Measurements from ENCODE around the gene DPP10. TPM values are rescaled to one million over a fixed set of nuclear protein-coding genes. Genes with fewer than 3 reads are reported as not detected.
"Not testable (repeated sequence)": the region's sequence is repeated elsewhere in the genome, so short reads cannot be mapped to it uniquely, and the experiment has no call there.

Gene DPP10
- total RNA-seq: not detected in 2 replicates

DNA sequence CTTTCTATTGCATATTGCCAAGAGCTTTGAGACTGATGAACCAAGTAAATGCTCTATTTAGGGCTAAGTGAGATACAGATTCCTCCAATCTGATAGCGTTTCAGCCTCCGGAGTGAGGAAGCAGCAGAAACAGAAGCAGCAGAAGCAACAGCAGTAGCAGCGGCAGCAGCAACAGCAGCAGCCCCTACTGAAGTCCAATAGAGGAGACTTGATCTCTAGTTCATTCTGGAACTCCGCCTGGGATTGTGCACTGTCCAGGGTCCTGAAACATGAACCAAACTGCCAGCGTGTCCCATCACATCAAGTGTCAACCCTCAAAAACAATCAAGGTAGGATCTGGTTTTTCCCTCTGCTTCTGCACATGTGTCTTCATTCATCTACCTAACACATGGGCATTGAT lies at the start of gene DPP10:
Gene DPP10, plus strand, starts transcription at position 132 of the 400 bp plus-strand sequence.
- Mint-ChIP-seq H3K4me3 (ENCODE audit: low read depth) (no peak within 1 kb of the TSS), H3K4me1 (ENCODE audit: low read depth) (no peaks in the 10 kb centered on the region), H3K9me3 (no peaks in the 10 kb centered on the region), H3K27ac (no peak within 1 kb of the TSS), H3K27me3 (ENCODE audit: low read depth) (no peaks in the 10 kb centered on the region), H3K36me3 (ENCODE audit: low read depth) (no peaks in the 10 kb centered on the region)
- intact Hi-C loops (cut with micrococcal nuclease): no loop called here
- no peak for DNase-seq (ENCODE audit: low spot score)

DNA sequence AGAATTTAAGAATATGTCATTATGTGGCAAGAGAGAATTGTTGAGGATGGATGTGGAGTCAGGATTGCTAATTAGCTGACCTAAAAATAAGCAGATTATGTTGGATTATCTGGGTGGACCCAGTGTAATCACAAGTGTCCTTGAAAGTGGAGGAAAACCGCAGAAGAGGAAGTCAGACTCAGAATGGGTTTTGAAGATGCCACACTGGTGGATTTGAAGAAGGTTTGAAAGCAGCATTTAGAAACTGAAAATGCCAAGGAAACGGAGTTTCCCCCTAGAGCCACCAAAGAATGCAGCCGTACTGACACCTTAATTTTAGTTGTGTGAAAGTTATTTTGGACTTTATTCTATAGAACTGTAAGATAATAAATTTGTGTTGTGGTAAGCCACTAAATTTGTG lies 41.6 kb upstream of the DPP10 start:
- Mint-ChIP-seq H3K36me3 (ENCODE audit: low read depth) (no peaks in the 10 kb centered on the region), H3K27me3 (ENCODE audit: low read depth) (no peaks in the 10 kb centered on the region), H3K4me3 (ENCODE audit: low read depth) (no peak overlapping the region), H3K27ac (no peak overlapping the region), H3K4me1 (ENCODE audit: low read depth) (no peaks in the 10 kb centered on the region), H3K9me3 (no peaks in the 10 kb centered on the region)
- intact Hi-C loops (cut with micrococcal nuclease): no loop called here
- no peak for DNase-seq (ENCODE audit: low spot score)

DNA sequence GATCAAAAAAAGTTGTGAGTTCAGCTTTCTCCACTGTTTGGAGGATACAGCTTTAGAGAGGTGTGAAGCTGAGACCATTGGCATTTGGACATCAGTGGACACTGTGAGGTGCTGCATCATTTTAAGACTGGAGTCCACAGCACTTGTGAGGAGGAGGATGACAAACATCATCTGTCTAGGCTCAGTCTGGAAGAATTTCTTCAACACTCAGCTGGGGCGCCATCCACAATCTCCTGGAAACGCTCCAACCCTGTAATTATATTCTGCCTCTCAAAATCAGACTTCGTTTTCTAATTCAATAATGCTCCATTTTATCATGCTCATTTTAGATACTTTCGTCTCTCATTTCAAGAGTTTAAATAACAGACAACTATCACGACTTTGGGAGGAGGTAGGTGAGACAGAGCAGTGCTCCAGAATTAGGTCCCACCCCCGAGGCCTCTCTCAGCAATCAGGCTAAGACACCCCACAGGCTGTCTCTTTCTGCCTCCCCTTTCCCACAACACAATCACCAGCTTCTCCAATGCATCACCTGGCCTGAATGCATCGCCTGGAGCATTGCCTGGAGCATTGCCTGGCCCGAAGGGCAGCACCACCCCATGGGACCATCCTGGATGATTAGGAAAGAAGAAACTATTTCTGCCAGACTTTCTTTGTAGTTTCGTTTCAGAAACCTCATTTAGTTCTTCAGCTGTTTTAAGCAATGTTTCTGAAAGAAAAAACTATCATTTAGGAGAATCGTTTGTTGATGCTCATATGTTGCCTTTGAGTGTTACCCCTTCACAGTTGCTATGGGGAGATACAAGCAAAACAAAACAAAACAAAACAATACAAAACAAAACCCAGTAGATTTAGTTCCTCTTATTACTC lies 37.0 kb upstream of the DPP10 start:
- Mint-ChIP-seq H3K27ac (no peak overlapping the region), H3K4me3 (ENCODE audit: low read depth) (no peak overlapping the region), H3K27me3 (ENCODE audit: low read depth) (no peaks in the 10 kb centered on the region), H3K36me3 (ENCODE audit: low read depth) (no peaks in the 10 kb centered on the region), H3K4me1 (ENCODE audit: low read depth) (no peaks in the 10 kb centered on the region), H3K9me3 (peaks cover 5% of the 10 kb centered on the region)
- intact Hi-C loops (cut with micrococcal nuclease): no loop called here
- DNase-seq (ENCODE audit: low spot score): no peak

DNA sequence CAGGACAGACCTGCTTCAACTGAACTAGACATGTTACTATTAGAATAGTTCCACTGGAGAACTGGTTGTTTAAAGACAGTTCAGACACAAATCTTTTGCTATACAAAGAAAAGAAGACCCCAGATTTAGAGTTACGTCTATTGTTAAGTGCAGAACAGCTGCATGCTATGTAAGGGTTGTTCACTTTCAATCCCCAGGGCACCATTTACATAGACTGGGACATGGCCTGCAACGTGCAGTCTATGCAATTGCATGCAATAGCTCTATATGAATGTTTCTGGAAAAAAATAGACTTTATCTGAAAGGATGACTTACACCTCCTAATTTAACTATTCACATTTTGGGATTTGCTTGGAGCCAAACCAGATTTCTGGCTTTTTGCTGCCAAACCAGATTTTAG lies 36.1 kb upstream of the DPP10 start:
- H3K4me1 Mint-ChIP-seq (ENCODE audit: low read depth): no peaks in the 10 kb centered on the region
- H3K27ac Mint-ChIP-seq: no peak overlapping the region
- intact Hi-C loops (cut with micrococcal nuclease): no loop called here
- H3K36me3 Mint-ChIP-seq (ENCODE audit: low read depth): no peaks in the 10 kb centered on the region
- no peak overlapping the region for H3K4me3 Mint-ChIP-seq (ENCODE audit: low read depth)
- no peaks in the 10 kb centered on the region for H3K27me3 Mint-ChIP-seq (ENCODE audit: low read depth)
- DNase-seq (ENCODE audit: low spot score): no peak
- peaks cover 5% of the 10 kb centered on the region for H3K9me3 Mint-ChIP-seq

DNA sequence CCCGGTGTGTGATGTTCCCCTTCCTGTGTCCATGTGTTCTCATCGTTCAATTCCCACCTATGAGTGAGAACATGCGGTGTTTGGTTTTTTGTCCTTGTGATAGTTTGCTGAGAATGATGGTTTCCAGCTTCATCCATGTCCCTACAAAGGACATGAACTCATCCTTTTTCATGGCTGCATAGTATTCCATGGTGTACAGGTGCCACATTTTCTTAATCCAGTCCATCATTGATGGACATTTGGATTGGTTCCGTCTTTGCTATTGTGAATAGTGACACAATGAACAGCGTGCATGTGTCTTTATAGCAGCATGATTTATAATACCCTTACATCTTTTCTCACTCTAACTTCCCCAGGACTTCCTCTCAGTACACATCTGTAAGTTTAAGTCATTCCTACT lies 35.1 kb upstream of the DPP10 start:
- H3K27me3 Mint-ChIP-seq (ENCODE audit: low read depth); H3K9me3 Mint-ChIP-seq; H3K36me3 Mint-ChIP-seq (ENCODE audit: low read depth); H3K4me3 Mint-ChIP-seq (ENCODE audit: low read depth); H3K27ac Mint-ChIP-seq; intact Hi-C loops (cut with micrococcal nuclease); DNase-seq (ENCODE audit: low spot score); H3K4me1 Mint-ChIP-seq (ENCODE audit: low read depth): not testable (repeated sequence)

DNA sequence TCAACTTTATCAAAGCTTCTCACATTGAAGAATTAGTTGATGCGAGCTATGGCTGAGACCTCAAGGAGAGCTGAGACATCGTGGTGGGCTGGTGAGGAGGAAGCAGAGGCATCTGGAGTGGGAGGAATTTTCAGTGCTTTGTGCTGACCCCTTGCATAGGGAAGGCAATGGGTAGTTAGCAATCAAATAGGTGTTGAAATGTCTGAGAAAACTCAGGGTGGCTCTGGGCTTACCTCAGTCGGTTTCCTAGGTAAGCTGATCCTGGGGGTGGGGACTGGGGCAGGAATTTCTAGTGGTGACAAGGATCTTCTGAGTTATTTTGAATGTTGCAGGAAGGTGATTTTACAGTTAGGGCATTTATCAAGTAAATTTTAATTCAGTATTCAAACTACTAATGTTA lies 20.7 kb upstream of the DPP10 start:
- H3K27ac Mint-ChIP-seq: no peak overlapping the region
- no peak for DNase-seq (ENCODE audit: low spot score)
- H3K27me3 Mint-ChIP-seq (ENCODE audit: low read depth): no peaks in the 10 kb centered on the region
- no peaks in the 10 kb centered on the region for H3K4me1 Mint-ChIP-seq (ENCODE audit: low read depth)
- intact Hi-C loops (cut with micrococcal nuclease): no loop called here
- no peaks in the 10 kb centered on the region for H3K36me3 Mint-ChIP-seq (ENCODE audit: low read depth)
- no peaks in the 10 kb centered on the region for H3K9me3 Mint-ChIP-seq
- H3K4me3 Mint-ChIP-seq (ENCODE audit: low read depth): no peak overlapping the region

DNA sequence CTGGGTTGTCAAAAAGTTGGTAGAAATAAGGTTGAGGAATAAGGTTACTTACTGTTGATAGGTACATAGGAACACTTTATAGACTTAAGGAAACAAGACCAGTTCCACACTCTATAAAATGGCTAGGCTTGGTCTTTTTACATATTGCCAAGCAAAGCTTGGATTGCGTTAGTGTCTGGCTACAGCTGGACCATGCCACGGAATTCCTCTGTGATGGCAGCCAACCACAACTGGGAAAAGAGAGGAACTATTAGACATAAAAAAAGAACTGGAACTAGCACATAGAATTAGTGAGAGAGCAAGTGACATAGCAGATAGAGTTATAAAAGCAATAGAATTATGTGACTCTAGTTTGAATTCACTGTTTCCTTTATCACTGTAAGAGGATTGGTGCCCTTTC lies 17.7 kb upstream of the DPP10 start:
- intact Hi-C loops (cut with micrococcal nuclease): no loop called here
- Mint-ChIP-seq H3K4me1 (ENCODE audit: low read depth) (no peaks in the 10 kb centered on the region), H3K9me3 (no peaks in the 10 kb centered on the region), H3K27ac (no peak overlapping the region), H3K27me3 (ENCODE audit: low read depth) (no peaks in the 10 kb centered on the region), H3K4me3 (ENCODE audit: low read depth) (no peak overlapping the region), H3K36me3 (ENCODE audit: low read depth) (no peaks in the 10 kb centered on the region)
- no peak for DNase-seq (ENCODE audit: low spot score)

DNA sequence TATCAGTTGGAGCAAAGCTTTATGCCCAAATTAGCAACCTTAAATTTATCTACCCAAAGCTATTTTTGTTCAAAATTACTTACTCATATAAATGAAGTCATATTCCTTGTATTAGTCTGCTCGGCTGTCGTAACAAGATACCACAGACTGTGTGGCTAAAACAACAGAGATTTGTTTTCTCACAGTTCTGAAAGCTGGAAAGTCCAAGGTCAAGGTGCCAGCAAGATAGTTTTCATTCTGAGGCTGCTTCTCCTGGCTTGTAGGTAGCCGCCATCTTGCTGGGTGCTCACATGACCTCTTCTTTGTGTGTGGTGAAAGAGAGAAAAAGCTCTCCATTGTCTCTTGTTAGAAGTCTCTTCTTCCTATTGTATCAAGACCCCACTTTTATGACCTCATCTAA lies 15.7 kb upstream of the DPP10 start:
- H3K27me3 Mint-ChIP-seq (ENCODE audit: low read depth): no peaks in the 10 kb centered on the region
- intact Hi-C loops (cut with micrococcal nuclease): no loop called here
- no peaks in the 10 kb centered on the region for H3K4me1 Mint-ChIP-seq (ENCODE audit: low read depth)
- H3K9me3 Mint-ChIP-seq: no peaks in the 10 kb centered on the region
- DNase-seq (ENCODE audit: low spot score): no peak
- H3K4me3 Mint-ChIP-seq (ENCODE audit: low read depth): no peak overlapping the region
- no peak overlapping the region for H3K27ac Mint-ChIP-seq
- H3K36me3 Mint-ChIP-seq (ENCODE audit: low read depth): no peaks in the 10 kb centered on the region

DNA sequence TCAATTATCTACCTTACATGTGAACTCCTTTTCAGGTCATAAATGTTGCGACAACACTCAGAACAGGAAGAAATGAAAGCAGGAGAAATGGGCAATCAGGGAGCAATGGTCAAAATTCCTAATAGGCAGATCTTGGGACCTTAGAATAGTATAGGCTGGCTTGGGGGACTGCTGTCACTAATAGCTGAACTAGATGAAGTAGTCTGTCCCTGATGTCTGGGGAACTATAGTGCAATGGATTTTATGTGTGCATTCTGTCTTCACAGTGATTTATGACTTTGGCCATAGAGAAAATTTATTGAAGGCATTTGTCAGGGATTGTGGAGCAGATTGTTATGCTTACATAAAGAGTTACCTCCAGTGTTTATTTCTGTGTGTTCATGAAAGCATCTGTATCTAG lies 6.1 kb upstream of the DPP10 start:
- no peaks in the 10 kb centered on the region for H3K27me3 Mint-ChIP-seq (ENCODE audit: low read depth)
- H3K4me1 Mint-ChIP-seq (ENCODE audit: low read depth): no peaks in the 10 kb centered on the region
- intact Hi-C loops (cut with micrococcal nuclease): no loop called here
- no peaks in the 10 kb centered on the region for H3K9me3 Mint-ChIP-seq
- H3K27ac Mint-ChIP-seq: no peak overlapping the region
- H3K4me3 Mint-ChIP-seq (ENCODE audit: low read depth): no peak overlapping the region
- DNase-seq (ENCODE audit: low spot score): no peak
- H3K36me3 Mint-ChIP-seq (ENCODE audit: low read depth): no peaks in the 10 kb centered on the region

DNA sequence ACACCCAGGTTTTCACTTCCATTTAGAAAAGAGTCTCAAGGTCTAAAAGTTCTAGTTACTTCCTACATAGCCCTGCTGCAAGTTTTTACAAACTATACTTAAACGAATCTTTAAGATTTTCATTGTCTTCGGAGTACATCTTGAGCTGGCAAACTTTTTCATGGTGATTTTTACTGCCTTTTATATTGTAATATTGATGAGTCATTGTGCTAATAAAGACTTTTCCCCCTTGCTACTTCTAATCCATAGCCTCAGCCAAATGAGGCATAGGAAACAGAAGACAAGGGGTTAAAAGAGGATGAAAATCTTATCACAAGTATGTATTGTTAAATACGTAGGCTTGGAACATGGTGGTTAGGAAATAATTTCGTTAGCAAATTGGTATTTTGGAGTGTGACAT lies 4.1 kb downstream of the DPP10 start:
- intact Hi-C loops (cut with micrococcal nuclease): no loop called here
- H3K36me3 Mint-ChIP-seq (ENCODE audit: low read depth): no peaks in the 10 kb centered on the region
- H3K4me3 Mint-ChIP-seq (ENCODE audit: low read depth): no peak overlapping the region
- H3K9me3 Mint-ChIP-seq: no peaks in the 10 kb centered on the region
- no peak for DNase-seq (ENCODE audit: low spot score)
- H3K27ac Mint-ChIP-seq: no peak overlapping the region
- H3K27me3 Mint-ChIP-seq (ENCODE audit: low read depth): no peaks in the 10 kb centered on the region
- H3K4me1 Mint-ChIP-seq (ENCODE audit: low read depth): no peaks in the 10 kb centered on the region

DNA sequence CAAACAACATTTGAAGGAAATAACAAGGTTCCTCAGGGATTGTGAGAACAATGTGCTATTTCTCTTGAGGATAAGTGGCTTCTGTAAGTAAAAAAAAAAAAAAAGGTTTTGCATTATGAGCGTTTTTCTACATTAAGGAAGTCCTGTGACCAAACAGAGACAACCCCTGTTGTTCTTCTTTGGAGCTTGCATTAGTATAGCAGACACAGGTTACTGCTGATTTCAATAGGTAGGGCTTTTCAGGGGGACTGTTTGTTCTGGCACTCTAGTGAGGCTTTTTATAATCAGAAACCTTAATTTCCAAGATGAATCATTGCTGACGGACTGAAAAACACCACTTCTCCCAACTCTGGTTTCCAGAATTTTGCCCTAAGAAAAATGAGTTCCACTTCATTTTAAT lies 8.2 kb downstream of the DPP10 start:
- Mint-ChIP-seq H3K4me3 (ENCODE audit: low read depth) (no peak overlapping the region), H3K4me1 (ENCODE audit: low read depth) (no peaks in the 10 kb centered on the region), H3K36me3 (ENCODE audit: low read depth) (no peaks in the 10 kb centered on the region), H3K9me3 (no peaks in the 10 kb centered on the region), H3K27ac (no peak overlapping the region), H3K27me3 (ENCODE audit: low read depth) (no peaks in the 10 kb centered on the region)
- no peak for DNase-seq (ENCODE audit: low spot score)
- intact Hi-C loops (cut with micrococcal nuclease): no loop called here

DNA sequence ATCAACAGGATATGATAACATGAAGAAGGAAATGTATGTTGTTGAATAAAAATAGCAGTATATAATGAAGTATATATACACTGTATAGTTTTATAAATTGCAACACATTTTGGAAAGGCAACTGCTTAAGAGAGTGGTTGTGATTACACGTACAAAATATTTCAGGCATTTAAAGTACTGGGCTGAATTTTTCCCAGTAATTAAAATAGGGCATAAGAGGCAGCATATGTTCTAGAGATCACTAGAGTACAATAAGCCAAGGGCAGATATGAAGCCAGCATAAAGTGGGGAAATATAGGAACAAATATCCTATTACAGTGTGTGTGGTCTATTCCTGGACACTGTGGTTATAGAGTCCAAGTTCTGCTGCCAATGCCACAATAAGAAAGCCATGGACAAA lies 14.1 kb downstream of the DPP10 start:
- Mint-ChIP-seq H3K27me3 (ENCODE audit: low read depth) (no peaks in the 10 kb centered on the region), H3K36me3 (ENCODE audit: low read depth) (no peaks in the 10 kb centered on the region), H3K4me1 (ENCODE audit: low read depth) (no peaks in the 10 kb centered on the region), H3K9me3 (no peaks in the 10 kb centered on the region), H3K4me3 (ENCODE audit: low read depth) (no peak overlapping the region), H3K27ac (no peak overlapping the region)
- intact Hi-C loops (cut with micrococcal nuclease): no loop called here
- DNase-seq (ENCODE audit: low spot score): no peak

DNA sequence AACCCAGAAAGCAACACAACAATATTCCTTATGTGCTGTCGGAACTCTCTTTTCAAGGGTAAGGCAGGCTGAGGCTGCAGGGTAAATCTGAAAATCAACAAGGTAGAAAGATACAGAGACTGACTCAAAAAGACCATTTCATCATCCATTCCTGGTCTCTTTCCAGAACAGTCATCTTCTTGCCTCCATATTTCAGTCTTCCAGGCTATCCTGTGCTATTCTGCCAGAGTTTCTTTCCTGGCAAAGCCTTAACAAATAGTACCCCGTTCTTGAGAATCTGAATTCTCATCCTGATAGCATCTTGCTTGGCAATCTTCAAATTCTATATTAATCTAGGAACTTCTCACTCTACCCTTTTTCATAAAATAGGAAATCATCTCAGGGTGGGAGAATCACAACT lies 15.5 kb downstream of the DPP10 start:
- Mint-ChIP-seq H3K4me3 (ENCODE audit: low read depth) (no peak overlapping the region), H3K27me3 (ENCODE audit: low read depth) (no peaks in the 10 kb centered on the region), H3K36me3 (ENCODE audit: low read depth) (no peaks in the 10 kb centered on the region), H3K4me1 (ENCODE audit: low read depth) (no peaks in the 10 kb centered on the region), H3K9me3 (no peaks in the 10 kb centered on the region), H3K27ac (no peak overlapping the region)
- intact Hi-C loops (cut with micrococcal nuclease): no loop called here
- DNase-seq (ENCODE audit: low spot score): no peak

DNA sequence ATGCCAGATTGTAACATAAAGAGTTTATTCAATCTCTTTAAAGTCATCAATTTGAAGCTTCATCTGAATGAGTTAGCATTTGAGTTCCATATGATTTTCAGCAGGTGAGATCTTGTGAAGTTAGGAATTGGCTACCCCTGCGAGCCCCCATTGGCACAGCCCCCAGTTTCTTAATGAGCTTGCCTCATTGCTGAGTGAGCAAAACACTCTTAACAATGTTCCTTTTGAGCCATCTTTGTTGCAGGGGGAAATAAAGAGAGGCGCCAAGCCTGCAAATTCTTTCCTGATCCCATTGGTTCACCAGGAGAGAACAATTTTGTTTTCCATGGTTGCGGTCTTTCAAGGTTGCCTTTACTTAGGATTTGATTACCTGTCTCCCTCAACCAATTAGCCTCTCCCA lies 18.7 kb downstream of the DPP10 start:
- Mint-ChIP-seq H3K27me3 (ENCODE audit: low read depth) (no peaks in the 10 kb centered on the region), H3K27ac (no peak overlapping the region), H3K4me1 (ENCODE audit: low read depth) (no peaks in the 10 kb centered on the region), H3K4me3 (ENCODE audit: low read depth) (no peak overlapping the region), H3K36me3 (ENCODE audit: low read depth) (no peaks in the 10 kb centered on the region), H3K9me3 (no peaks in the 10 kb centered on the region)
- intact Hi-C loops (cut with micrococcal nuclease): no loop called here
- DNase-seq (ENCODE audit: low spot score): no peak

Measured in activated T-helper 2 cell treated with anti-CD3 and anti-CD28 coated beads, Interferon-gamma antibody, Interleukin-2, Interleukin-4, amounts not matched to agents 10 μg/mL and 5 μg/mL and 100 μg/mL, durations not matched to agents 14 hours and 24 hours and 36 hours (primary cell).